Measurements from ENCODE around the gene ANKRD44.

ANKRD44 gene

DNA sequence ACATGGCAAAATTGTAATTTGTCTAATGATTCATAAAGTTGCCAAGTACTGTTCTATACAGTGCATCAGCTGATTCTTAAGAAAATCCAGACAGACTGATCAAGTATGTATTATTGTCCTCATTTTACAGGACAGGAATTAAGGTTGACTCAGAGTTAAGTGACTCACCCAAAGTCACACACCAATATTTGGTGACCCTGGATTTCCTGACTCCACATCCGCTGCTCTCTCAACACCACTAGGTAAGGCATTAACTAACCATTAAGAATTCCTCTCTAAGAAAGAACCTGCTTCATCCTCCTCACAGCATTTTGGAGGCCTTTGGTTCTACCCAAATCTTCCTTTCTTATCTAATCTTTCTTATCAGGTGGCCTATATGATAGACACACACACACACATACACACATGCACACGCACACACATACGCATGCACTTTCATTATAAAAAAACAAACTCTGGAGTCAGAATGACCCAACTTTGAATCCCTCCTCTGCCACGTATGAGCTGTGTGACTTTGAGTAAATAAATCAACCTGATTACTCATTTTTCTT lies 150.8 kb downstream of the ANKRD44 start:
- Histone ChIP-seq H3K36me3 (ENCODE audit: insufficient read depth, low read length) (peaks cover 10% of the 10 kb centered on the region), H3K9me2 (ENCODE audit: low read depth, low read length) (no peaks in the 10 kb centered on the region), H4K20me1 (ENCODE audit: insufficient read depth, low read length) (no peaks in the 10 kb centered on the region), H3K4me2 (ENCODE audit: low read length) (peak overlapping the region; percentile 65), H3F3A (ENCODE audit: insufficient read depth, low read length) (no peaks in the 10 kb centered on the region), H3K4me1 (ENCODE audit: insufficient read depth, low read length, severe bottlenecking) (peaks cover 52% of the 10 kb centered on the region), H3K27me3 (ENCODE audit: insufficient read depth, low read length) (no peaks in the 10 kb centered on the region), H2AFZ (ENCODE audit: low read length) (no peak overlapping the region), H3K27ac (ENCODE audit: low read depth, low read length, poor library complexity, severe bottlenecking) (peak overlapping the region; percentile 77), H3K4me3 (ENCODE audit: low read depth, low read length, poor library complexity, severe bottlenecking) (no peak overlapping the region), H3K9ac (ENCODE audit: low read length) (peak overlapping the region; percentile 49; the same call in 1 of the 2 replicates), H3K79me2 (ENCODE audit: insufficient read depth, low read length) (no peaks in the 10 kb centered on the region), H3K9me3 (ENCODE audit: low read length) (0 out of 2 replicates have a peak, but pooled peaks cover 4% of the 10 kb centered on the region)
- TF ChIP-seq, protein P1, sequence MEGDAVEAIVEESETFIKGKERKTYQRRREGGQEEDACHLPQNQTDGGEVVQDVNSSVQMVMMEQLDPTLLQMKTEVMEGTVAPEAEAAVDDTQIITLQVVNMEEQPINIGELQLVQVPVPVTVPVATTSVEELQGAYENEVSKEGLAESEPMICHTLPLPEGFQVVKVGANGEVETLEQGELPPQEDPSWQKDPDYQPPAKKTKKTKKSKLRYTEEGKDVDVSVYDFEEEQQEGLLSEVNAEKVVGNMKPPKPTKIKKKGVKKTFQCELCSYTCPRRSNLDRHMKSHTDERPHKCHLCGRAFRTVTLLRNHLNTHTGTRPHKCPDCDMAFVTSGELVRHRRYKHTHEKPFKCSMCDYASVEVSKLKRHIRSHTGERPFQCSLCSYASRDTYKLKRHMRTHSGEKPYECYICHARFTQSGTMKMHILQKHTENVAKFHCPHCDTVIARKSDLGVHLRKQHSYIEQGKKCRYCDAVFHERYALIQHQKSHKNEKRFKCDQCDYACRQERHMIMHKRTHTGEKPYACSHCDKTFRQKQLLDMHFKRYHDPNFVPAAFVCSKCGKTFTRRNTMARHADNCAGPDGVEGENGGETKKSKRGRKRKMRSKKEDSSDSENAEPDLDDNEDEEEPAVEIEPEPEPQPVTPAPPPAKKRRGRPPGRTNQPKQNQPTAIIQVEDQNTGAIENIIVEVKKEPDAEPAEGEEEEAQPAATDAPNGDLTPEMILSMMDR (IDR thresholded peaks at IDR 0.05; ENCODE audit: low read length): no peak
- TF ChIP-seq EZH2 (IDR thresholded peaks at IDR 0.05; ENCODE audit: borderline replicate concordance, low read length): no peak

DNA sequence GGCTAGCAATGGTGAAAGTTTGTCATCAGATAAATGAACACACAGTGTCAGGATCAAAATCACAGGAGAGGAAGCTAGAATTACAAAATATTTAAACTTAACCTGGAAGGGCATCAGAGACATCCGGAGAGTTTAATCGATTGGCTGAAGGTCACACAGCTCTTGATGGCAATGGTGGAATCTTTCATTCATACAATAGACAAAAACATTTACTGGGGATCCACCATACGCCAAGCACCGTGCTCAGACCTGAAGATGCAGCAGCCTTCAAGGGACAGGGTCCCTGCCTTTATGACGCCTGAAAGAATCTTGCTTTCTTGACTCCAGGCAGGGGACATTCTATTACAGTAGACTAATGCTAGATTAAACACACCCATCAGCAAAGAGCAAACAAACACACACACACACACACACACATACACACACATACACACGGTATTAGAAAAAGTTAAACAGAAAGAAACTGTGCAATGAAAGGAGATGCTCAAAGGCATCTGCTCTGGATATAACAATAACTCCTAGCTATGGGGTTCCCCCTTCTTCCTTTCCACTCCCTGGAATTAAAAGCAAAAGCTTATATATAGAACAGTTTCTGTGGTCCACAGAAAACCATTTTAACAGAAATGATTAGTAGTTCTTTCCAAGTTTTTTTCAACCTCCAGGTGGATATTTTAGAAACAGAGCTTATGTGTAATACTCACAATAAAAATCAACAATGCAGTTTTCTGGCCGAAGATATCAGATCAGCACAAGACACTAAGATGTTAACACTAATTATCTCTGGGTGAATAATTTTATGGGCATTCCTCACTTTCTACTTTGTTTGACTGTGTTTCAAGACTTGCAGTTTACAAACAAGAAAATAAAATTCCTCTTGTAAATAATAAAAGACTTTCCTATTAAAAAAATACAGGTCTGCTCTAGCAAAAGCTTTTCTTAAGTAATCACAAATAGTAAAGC lies 151.7 kb downstream of the ANKRD44 start:
- H3K4me3 ChIP-seq (ENCODE audit: low read depth, low read length, poor library complexity, severe bottlenecking): peak overlapping the region; percentile 40
- no peaks in the 10 kb centered on the region for H3K27me3 ChIP-seq (ENCODE audit: insufficient read depth, low read length)
- H4K20me1 ChIP-seq (ENCODE audit: insufficient read depth, low read length): no peaks in the 10 kb centered on the region
- no peaks in the 10 kb centered on the region for H3F3A ChIP-seq (ENCODE audit: insufficient read depth, low read length)
- H3K27ac ChIP-seq (ENCODE audit: low read depth, low read length, poor library complexity, severe bottlenecking): peak overlapping the region; percentile 77
- no peaks in the 10 kb centered on the region for H3K79me2 ChIP-seq (ENCODE audit: insufficient read depth, low read length)
- peaks cover 10% of the 10 kb centered on the region for H3K36me3 ChIP-seq (ENCODE audit: insufficient read depth, low read length)
- H2AFZ ChIP-seq (ENCODE audit: low read length): no peak overlapping the region
- peak overlapping the region; percentile 65 for H3K4me2 ChIP-seq (ENCODE audit: low read length)
- TF ChIP-seq, protein P1 (IDR thresholded peaks at IDR 0.05; ENCODE audit: low read length): no peak
- TF ChIP-seq EZH2 (IDR thresholded peaks at IDR 0.05; ENCODE audit: borderline replicate concordance, low read length): no peak
- peak overlapping the region; percentile 49 for H3K9ac ChIP-seq (ENCODE audit: low read length)
- H3K9me2 ChIP-seq (ENCODE audit: low read depth, low read length): no peaks in the 10 kb centered on the region
- peaks cover 61% of the 10 kb centered on the region for H3K4me1 ChIP-seq (ENCODE audit: insufficient read depth, low read length, severe bottlenecking)
- H3K9me3 ChIP-seq (ENCODE audit: low read length): 0 out of 2 replicates have a peak, but pooled peaks cover 4% of the 10 kb centered on the region

DNA sequence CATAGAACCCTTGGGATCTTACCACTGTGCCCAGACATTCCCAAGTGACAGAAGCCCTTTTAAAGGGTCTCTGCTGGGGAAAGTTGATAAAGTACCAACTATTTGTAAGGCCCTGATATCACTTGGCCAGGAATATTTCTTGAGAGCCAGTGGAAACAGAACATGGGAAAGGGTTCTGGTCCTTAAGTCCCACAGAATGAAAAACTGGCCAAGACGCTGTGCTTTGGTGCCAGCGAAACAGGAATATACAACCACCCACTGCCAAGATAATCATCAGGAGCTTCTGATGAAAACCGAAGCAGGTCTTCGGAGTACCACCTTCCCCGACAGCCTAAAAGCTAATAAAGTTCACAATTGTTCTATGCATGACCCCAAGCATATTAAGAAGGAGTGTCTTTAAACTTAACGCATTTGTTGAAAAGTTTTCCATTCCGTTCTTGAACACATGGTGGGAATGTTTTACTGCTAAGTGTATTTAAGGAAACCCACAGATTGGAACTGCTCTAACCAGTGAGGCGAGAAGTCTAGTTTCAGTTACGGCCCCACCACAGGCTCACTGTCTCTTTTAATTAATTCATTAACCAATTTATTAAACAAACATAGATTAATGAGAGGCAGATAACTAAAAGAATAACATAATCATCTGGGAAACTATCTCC lies 152.6 kb downstream of the ANKRD44 start:
- H3K27ac ChIP-seq (ENCODE audit: low read depth, low read length, poor library complexity, severe bottlenecking): peak overlapping the region; percentile 77
- peak overlapping the region; percentile 40 for H3K4me3 ChIP-seq (ENCODE audit: low read depth, low read length, poor library complexity, severe bottlenecking)
- H3K9me3 ChIP-seq (ENCODE audit: low read length): 0 out of 2 replicates have a peak, but pooled peaks cover 4% of the 10 kb centered on the region
- H3K9me2 ChIP-seq (ENCODE audit: low read depth, low read length): no peaks in the 10 kb centered on the region
- no peaks in the 10 kb centered on the region for H3K79me2 ChIP-seq (ENCODE audit: insufficient read depth, low read length)
- no peak overlapping the region for H2AFZ ChIP-seq (ENCODE audit: low read length)
- H3K4me1 ChIP-seq (ENCODE audit: insufficient read depth, low read length, severe bottlenecking): peaks cover 70% of the 10 kb centered on the region
- TF ChIP-seq, protein P1 (IDR thresholded peaks at IDR 0.05; ENCODE audit: low read length): no peak
- TF ChIP-seq EZH2 (IDR thresholded peaks at IDR 0.05; ENCODE audit: borderline replicate concordance, low read length): no peak
- H3K36me3 ChIP-seq (ENCODE audit: insufficient read depth, low read length): peaks cover 10% of the 10 kb centered on the region
- no peaks in the 10 kb centered on the region for H3K27me3 ChIP-seq (ENCODE audit: insufficient read depth, low read length)
- H3F3A ChIP-seq (ENCODE audit: insufficient read depth, low read length): peaks cover 4% of the 10 kb centered on the region; the same call in 1 of the 2 replicates
- H4K20me1 ChIP-seq (ENCODE audit: insufficient read depth, low read length): no peaks in the 10 kb centered on the region
- H3K9ac ChIP-seq (ENCODE audit: low read length): peak overlapping the region; percentile 49
- peak overlapping the region; percentile 65 for H3K4me2 ChIP-seq (ENCODE audit: low read length)
